ENCODE results near the gene MFSD6L. TPM values are rescaled to one million over a fixed set of nuclear protein-coding genes. Genes with fewer than 3 reads are reported as not detected.

Gene MFSD6L
- total RNA-seq, 2 experiments from 2014 or later: 1.4 to 1.5 TPM

- Mint-ChIP-seq H3K36me3 (ENCODE audit: low read depth) (no peaks in the 10 kb centered on the region), H3K4me3 (no peak overlapping the region), H3K4me1 (ENCODE audit: low read depth) (no peaks in the 10 kb centered on the region), H3K27ac (no peak overlapping the region), H3K27me3 (ENCODE audit: low read depth) (peaks cover 9% of the 10 kb centered on the region), H3K9me3 (ENCODE audit: insufficient read depth) (no peaks in the 10 kb centered on the region)
- POLR2A ChIA-PET: no interaction called here
- ATAC-seq (no peak), DNase-seq (no peak)
- CTCF ChIA-PET: interaction anchor here (0.8 to 5.4 kb wide), 7 partner anchors 8 to 244 kb away, joined by 3 to 32 read pairs (median 4); no protein-coding TSS in a partner anchor
These were observed 45.2 kb downstream of the MFSD6L start for GRCh38 chr17:8753976-8754440.

DNA sequence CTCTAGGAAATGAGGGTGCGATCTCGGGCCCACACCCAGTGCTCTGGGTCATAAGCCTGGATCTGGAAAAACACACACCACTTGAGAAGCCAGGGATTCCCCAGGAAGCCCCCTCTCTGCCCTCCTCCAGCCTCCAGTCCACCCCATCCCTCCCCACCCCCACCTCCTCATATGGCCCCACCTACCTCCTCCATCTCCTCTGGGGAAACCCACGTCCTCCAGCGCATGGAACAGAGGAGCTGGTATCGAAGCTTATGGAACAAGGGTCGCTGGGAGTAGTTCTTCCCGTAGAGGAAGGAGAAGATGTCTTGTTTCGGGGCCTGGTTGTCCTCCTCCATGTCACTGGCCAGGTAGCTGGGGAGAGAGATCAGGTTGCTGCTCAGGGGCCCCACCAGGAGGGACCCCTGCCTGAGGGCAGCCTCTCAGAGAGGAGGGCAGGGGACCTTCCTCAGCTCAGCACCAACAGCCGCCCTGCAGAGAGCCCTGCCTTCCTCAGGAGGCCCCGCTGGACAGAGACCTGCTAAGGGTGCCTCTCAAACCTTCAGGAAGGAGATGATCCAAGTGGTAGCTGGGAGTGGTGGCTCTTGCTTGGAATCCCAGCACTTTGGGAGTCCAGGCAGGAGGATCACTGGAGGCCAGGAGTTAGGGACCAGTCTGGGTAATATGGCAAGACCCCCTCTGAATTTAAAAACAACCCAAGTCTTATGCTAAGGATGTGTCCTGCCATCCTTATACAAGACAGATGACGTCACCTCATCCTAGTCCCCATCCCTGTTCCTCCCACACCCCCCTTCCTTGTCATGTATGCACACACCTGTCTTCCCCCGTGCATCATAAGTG is 45.8 kb downstream of the MFSD6L start:
- no peaks in the 10 kb centered on the region for H3K36me3 Mint-ChIP-seq (ENCODE audit: low read depth)
- no peak for ATAC-seq
- no peak for DNase-seq
- no peaks in the 10 kb centered on the region for H3K9me3 Mint-ChIP-seq (ENCODE audit: insufficient read depth)
- H3K4me1 Mint-ChIP-seq (ENCODE audit: low read depth): no peaks in the 10 kb centered on the region
- ChIA-PET POLR2A (no interaction called here), CTCF (interaction anchor here (1.0 to 5.4 kb wide), 3 partner anchors 33 to 245 kb away, joined by 3 to 32 read pairs (median 9); no protein-coding TSS in a partner anchor)
- H3K4me3 Mint-ChIP-seq: no peak overlapping the region
- peaks cover 12% of the 10 kb centered on the region for H3K27me3 Mint-ChIP-seq (ENCODE audit: low read depth)
- H3K27ac Mint-ChIP-seq: no peak overlapping the region

- Mint-ChIP-seq H3K4me3 (no peak overlapping the region), H3K27me3 (ENCODE audit: low read depth) (peaks cover 14% of the 10 kb centered on the region), H3K36me3 (ENCODE audit: low read depth) (no peaks in the 10 kb centered on the region), H3K27ac (no peak overlapping the region), H3K9me3 (ENCODE audit: insufficient read depth) (no peaks in the 10 kb centered on the region), H3K4me1 (ENCODE audit: low read depth) (peaks cover 9% of the 10 kb centered on the region)
- ChIA-PET CTCF (interaction anchor here (4.6 kb wide), 1 partner anchor 248 kb away, joined by 25 read pairs; no protein-coding TSS in a partner anchor), POLR2A (no interaction called here)
- no peak for DNase-seq
- ATAC-seq: no peak
These were observed 49.5 kb downstream of the MFSD6L start for GRCh38 chr17:8749616-8750015.

- no peak for DNase-seq
- H3K4me3 Mint-ChIP-seq: no peak overlapping the region
These were observed 51.4 kb downstream of the MFSD6L start for GRCh38 chr17:8747742-8748141.

More at GRCh38 chr17:8747742-8748141, 51.4 kb downstream of the MFSD6L start:
- Mint-ChIP-seq H3K27me3 (ENCODE audit: low read depth) (peaks cover 14% of the 10 kb centered on the region), H3K36me3 (ENCODE audit: low read depth) (no peaks in the 10 kb centered on the region), H3K4me1 (ENCODE audit: low read depth) (peaks cover 15% of the 10 kb centered on the region), H3K9me3 (ENCODE audit: insufficient read depth) (no peaks in the 10 kb centered on the region), H3K27ac (no peak overlapping the region)
- POLR2A ChIA-PET: no interaction called here
- CTCF ChIA-PET: interaction anchor here (0.7 to 4.6 kb wide), 4 partner anchors 9 to 364 kb away, joined by 3 to 25 read pairs (median 20); no protein-coding TSS in a partner anchor
- no peak for ATAC-seq

Other genes starting within 250 kb of the MFSD6L start
- gene MYH10, start 168.6 kb downstream of the MFSD6L start, total RNA-seq: 1 to 10 TPM; 7.7 to 8.1 TPM
- under 1 TPM; 0.47 to 0.53 TPM for gene CCDC42, start 54.5 kb downstream of the MFSD6L start, total RNA-seq
- gene SPDYE4, start 40.8 kb downstream of the MFSD6L start, total RNA-seq: not detected
- gene PIK3R6, start 68.3 kb upstream of the MFSD6L start, total RNA-seq: 10 to 100 TPM; 18.3 to 20.7 TPM
- 10 to 100 TPM; 73.9 to 77.9 TPM for gene PIK3R5, start 166.3 kb upstream of the MFSD6L start, total RNA-seq
- not detected for gene NTN1, start 222.1 kb upstream of the MFSD6L start, total RNA-seq